GM23338 (cell line): Measurements from ENCODE around the gene AGPAT3. TPM values are rescaled to one million over a fixed set of nuclear protein-coding genes. Genes with fewer than 3 reads are reported as not detected.

Experiments used
- ATAC-seq: fragments of 200-7000 bp; cut with Tn5 transposase; 3 replicates; pipeline ENCODE4 v1.9.1; 2020
- DNase-seq: peaks from one replicate; pipeline ENCODE4 v3.0.0-alpha.2; 2015; ENCODE audit warnings: low spot score
- H2AFZ ChIP-seq: fragments of 200-600 bp; sonication (generic); 2 replicates; pipeline ENCODE4 v1.8.0; 2016; ENCODE audit warnings: antibody characterized with exemption, mild to moderate bottlenecking, moderate library complexity
- H3F3A ChIP-seq: fragments of 200-600 bp; sonication (generic); replicated peaks from 2 replicates; pipeline ENCODE4 v1.8.0; 2017; ENCODE audit warnings: antibody characterized with exemption, mixed run types, low read depth
- H3K27ac ChIP-seq: fragments of 200-600 bp; sonication (generic); 2 replicates; pipeline ENCODE4 v1.6.1; 2016; ENCODE audit warnings: low read depth
- H3K27me3 ChIP-seq: fragments of 200-600 bp; sonication (generic); 2 replicates; pipeline ENCODE4 v1.8.0; 2016; ENCODE audit warnings: mild to moderate bottlenecking, mixed run types, moderate library complexity; ENCODE audit not compliant: insufficient read depth
- H3K36me3 ChIP-seq: fragments of 200-600 bp; sonication (generic); 2 replicates; pipeline ENCODE4 v1.8.0; 2016; ENCODE audit warnings: mild to moderate bottlenecking; ENCODE audit not compliant: insufficient read depth
- H3K4me1 ChIP-seq: fragments of 200-600 bp; sonication (generic); 2 replicates; pipeline ENCODE4 v1.8.0; 2016; ENCODE audit warnings: mild to moderate bottlenecking, moderate library complexity; ENCODE audit not compliant: insufficient read depth
- H3K4me2 ChIP-seq: fragments of 200-600 bp; sonication (generic); 2 replicates; pipeline ENCODE4 v1.7.1; 2017; ENCODE audit warnings: mixed run types
- H3K4me3 ChIP-seq: fragments of 200-600 bp; sonication (generic); 2 replicates; pipeline ENCODE4 v1.6.1; 2016; ENCODE audit warnings: mixed run types
- H3K79me2 ChIP-seq: fragments of 200-600 bp; sonication (generic); replicated peaks from 2 replicates; pipeline ENCODE4 v1.8.0; 2017; ENCODE audit warnings: mild to moderate bottlenecking; ENCODE audit not compliant: insufficient read depth
- H3K9me2 ChIP-seq: fragments of 200-600 bp; sonication (generic); 2 replicates; pipeline ENCODE4 v1.8.0; 2017; ENCODE audit not compliant: insufficient read depth
- H4K20me1 ChIP-seq: fragments of 200-600 bp; sonication (generic); replicated peaks from 2 replicates; pipeline ENCODE4 v1.8.0; 2017; ENCODE audit warnings: mild to moderate bottlenecking; ENCODE audit not compliant: insufficient read depth
- H3K27ac Mint-ChIP-seq: 2 replicates; pipeline ENCODE4 v1.8.0; 2020; ENCODE audit warnings: inconsistent platforms, mild to moderate bottlenecking, moderate library complexity, mixed read lengths
- H3K27me3 Mint-ChIP-seq: 3 replicates; pipeline ENCODE4 v1.8.0; 2022; ENCODE audit warnings: low read depth, mild to moderate bottlenecking, moderate library complexity, mixed read lengths, inconsistent platforms; ENCODE audit not compliant: insufficient read depth, poor library complexity
- H3K36me3 Mint-ChIP-seq: 3 replicates; pipeline ENCODE4 v1.8.0; 2021; ENCODE audit warnings: low read depth, mild to moderate bottlenecking, inconsistent platforms, moderate library complexity, mixed read lengths
- H3K4me1 Mint-ChIP-seq: 3 replicates; pipeline ENCODE4 v1.8.0; 2020; ENCODE audit warnings: mild to moderate bottlenecking, inconsistent platforms, mixed read lengths
- H3K4me3 Mint-ChIP-seq: 3 replicates; pipeline ENCODE4 v1.8.0; 2021; ENCODE audit warnings: moderate library complexity, mild to moderate bottlenecking, inconsistent platforms, mixed read lengths
- H3K9me3 Mint-ChIP-seq: 3 replicates; pipeline ENCODE4 v1.8.0; 2020; ENCODE audit warnings: moderate library complexity, mild to moderate bottlenecking, inconsistent platforms, mixed read lengths
- CREB1 ChIP-seq: fragments of 250-450 bp; sonication (Bioruptor Pico); IDR thresholded peaks from 2 replicates; pipeline ENCODE4 v1.5.0; 2020; ENCODE audit warnings: low read depth, mild to moderate bottlenecking, moderate library complexity
- ETS1 ChIP-seq: IDR thresholded peaks from 2 replicates; pipeline ENCODE4 v1.6.1; 2016; ENCODE audit warnings: antibody characterized with exemption
- EZH2 ChIP-seq: fragments of 200-600 bp; sonication (generic); IDR thresholded peaks from one replicate; pipeline ENCODE4 v1.8.0; 2017; ENCODE audit warnings: antibody characterized with exemption, mild to moderate bottlenecking, low read depth; ENCODE audit not compliant: unreplicated experiment
- EZH2phosphoT487 ChIP-seq: fragments of 200-600 bp; sonication (generic); IDR thresholded peaks from one replicate; pipeline ENCODE4 v1.8.1; 2018; ENCODE audit warnings: antibody characterized with exemption; ENCODE audit not compliant: unreplicated experiment
- JUNB ChIP-seq: IDR thresholded peaks from one replicate; pipeline ENCODE4 v1.6.1; 2016; ENCODE audit warnings: antibody characterized with exemption; ENCODE audit not compliant: unreplicated experiment
- NANOG ChIP-seq: IDR thresholded peaks from 2 replicates; pipeline ENCODE4 v1.6.1; 2016; ENCODE audit warnings: antibody characterized with exemption, borderline replicate concordance
- POLR2AphosphoS5 ChIP-seq: IDR thresholded peaks from 2 replicates; pipeline ENCODE4 v1.6.1; 2016; ENCODE audit warnings: antibody characterized with exemption, low read depth
- STAT1 ChIP-seq: IDR thresholded peaks from one replicate; pipeline ENCODE4 v1.6.1; 2016; ENCODE audit warnings: antibody characterized with exemption; ENCODE audit not compliant: unreplicated experiment
- ZNF114 ChIP-seq: fragments of 250-450 bp; sonication (Bioruptor Pico); IDR thresholded peaks from 2 replicates; pipeline ENCODE4 v1.5.0; 2020; ENCODE audit warnings: mild to moderate bottlenecking, moderate library complexity
- ZNF331 ChIP-seq: fragments of 250-450 bp; sonication (Bioruptor Pico); IDR thresholded peaks from 2 replicates; pipeline ENCODE4 v1.5.0; 2020; ENCODE audit warnings: low read depth, mild to moderate bottlenecking, moderate library complexity
- ZNF462 ChIP-seq: fragments of 250-450 bp; sonication (Bioruptor Pico); IDR thresholded peaks from 2 replicates; pipeline ENCODE4 v1.5.0; 2020; ENCODE audit warnings: mild to moderate bottlenecking, moderate library complexity
- polyA plus RNA-seq: library from polyadenylated mRNA; unstranded; fragments of >200 nt; fragmentation: Nextera tagmentation; extraction: Ambion mirVana; gene quantifications from 2 replicates; pipeline ENCODE4 v1.2.1, GENCODE V29; 2016
- total RNA-seq: library from RNA; depleted of rRNA; stranded (reverse); fragments of >200 nt; shearing (Covaris generic); gene quantifications from 2 replicates; pipeline ENCODE4 v1.2.3, GENCODE V29; 2014
- TF ChIP-seq, protein P1 (sequence below): IDR thresholded peaks from one replicate; pipeline ENCODE4 v1.6.1; 2018; ENCODE audit warnings: antibody characterized with exemption; ENCODE audit not compliant: unreplicated experiment
- TF ChIP-seq, protein P2 (sequence below), 2 experiments: fragments of 200-600 bp in 1 of 2; sonication (generic) in 1 of 2; conservative IDR thresholded peaks; 2 replicates each; pipeline versions ENCODE4 v1.5.1 to v1.6.1; 2016 to 2017; ENCODE audit warnings: antibody characterized with exemption in 2 of 2, low read depth in 2 of 2, mild to moderate bottlenecking in 2 of 2, moderate library complexity in 1 of 2

AGPAT3 gene
- total and polyA plus RNA-seq, 2 experiments from 2014 or later = 2.1 to 6.1 TPM

DNA sequence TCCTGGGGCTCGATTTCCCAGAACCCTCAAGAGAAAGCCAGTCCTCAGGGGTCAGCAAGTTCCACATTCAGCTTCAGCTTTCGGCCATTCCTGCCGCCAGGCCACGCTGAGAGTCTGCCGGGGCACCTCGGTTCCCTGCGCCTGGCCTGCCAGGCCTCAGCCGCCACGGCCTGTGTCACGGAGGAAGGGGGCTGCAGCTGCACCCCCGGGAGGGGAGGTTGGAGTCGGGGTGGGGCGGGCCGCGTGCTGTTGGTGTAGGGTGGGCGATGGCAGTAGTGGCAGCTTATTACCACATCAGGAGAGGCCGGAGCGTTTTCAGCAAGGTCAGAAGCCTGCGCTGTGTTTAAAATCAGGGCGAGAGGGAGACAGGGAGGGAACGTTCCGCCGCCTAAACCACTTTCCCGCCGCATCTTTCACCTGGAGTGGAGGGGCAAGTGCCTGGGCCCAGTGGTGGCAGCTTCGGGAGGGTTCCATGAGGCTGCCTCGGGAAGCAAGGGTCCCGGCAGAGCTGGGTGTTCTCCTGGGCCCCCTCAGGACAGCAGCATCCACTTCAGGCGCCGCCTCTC, 78.6 kb downstream of the AGPAT3 start:
- no peak overlapping the region for H2AFZ ChIP-seq
- H3K27ac ChIP-seq = no peak overlapping the region
- no peak overlapping the region for H3K4me3 Mint-ChIP-seq
- H3K79me2 ChIP-seq = no peaks in the 10 kb centered on the region
- no peaks in the 10 kb centered on the region for H4K20me1 ChIP-seq
- H3K27ac Mint-ChIP-seq = no peak overlapping the region
- no peaks in the 10 kb centered on the region for H3K36me3 ChIP-seq
- no peaks in the 10 kb centered on the region for H3K4me1 ChIP-seq
- H3K27me3 ChIP-seq = no peaks in the 10 kb centered on the region
- TF ChIP-seq STAT1 (no peak), EZH2phosphoT487 (no peak), JUNB (no peak), POLR2AphosphoS5 (no peak), CREB1 (CRISPR knock-in tag) (no peak), ZNF114 (CRISPR knock-in tag) (no peak), ZNF462 (CRISPR knock-in tag) (no peak), ETS1 (no peak), ZNF331 (CRISPR knock-in tag) (no peak), NANOG (no peak), EZH2 (no peak)
- TF ChIP-seq, protein P1, sequence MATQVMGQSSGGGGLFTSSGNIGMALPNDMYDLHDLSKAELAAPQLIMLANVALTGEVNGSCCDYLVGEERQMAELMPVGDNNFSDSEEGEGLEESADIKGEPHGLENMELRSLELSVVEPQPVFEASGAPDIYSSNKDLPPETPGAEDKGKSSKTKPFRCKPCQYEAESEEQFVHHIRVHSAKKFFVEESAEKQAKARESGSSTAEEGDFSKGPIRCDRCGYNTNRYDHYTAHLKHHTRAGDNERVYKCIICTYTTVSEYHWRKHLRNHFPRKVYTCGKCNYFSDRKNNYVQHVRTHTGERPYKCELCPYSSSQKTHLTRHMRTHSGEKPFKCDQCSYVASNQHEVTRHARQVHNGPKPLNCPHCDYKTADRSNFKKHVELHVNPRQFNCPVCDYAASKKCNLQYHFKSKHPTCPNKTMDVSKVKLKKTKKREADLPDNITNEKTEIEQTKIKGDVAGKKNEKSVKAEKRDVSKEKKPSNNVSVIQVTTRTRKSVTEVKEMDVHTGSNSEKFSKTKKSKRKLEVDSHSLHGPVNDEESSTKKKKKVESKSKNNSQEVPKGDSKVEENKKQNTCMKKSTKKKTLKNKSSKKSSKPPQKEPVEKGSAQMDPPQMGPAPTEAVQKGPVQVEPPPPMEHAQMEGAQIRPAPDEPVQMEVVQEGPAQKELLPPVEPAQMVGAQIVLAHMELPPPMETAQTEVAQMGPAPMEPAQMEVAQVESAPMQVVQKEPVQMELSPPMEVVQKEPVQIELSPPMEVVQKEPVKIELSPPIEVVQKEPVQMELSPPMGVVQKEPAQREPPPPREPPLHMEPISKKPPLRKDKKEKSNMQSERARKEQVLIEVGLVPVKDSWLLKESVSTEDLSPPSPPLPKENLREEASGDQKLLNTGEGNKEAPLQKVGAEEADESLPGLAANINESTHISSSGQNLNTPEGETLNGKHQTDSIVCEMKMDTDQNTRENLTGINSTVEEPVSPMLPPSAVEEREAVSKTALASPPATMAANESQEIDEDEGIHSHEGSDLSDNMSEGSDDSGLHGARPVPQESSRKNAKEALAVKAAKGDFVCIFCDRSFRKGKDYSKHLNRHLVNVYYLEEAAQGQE = no peak
- TF ChIP-seq, protein P2, sequence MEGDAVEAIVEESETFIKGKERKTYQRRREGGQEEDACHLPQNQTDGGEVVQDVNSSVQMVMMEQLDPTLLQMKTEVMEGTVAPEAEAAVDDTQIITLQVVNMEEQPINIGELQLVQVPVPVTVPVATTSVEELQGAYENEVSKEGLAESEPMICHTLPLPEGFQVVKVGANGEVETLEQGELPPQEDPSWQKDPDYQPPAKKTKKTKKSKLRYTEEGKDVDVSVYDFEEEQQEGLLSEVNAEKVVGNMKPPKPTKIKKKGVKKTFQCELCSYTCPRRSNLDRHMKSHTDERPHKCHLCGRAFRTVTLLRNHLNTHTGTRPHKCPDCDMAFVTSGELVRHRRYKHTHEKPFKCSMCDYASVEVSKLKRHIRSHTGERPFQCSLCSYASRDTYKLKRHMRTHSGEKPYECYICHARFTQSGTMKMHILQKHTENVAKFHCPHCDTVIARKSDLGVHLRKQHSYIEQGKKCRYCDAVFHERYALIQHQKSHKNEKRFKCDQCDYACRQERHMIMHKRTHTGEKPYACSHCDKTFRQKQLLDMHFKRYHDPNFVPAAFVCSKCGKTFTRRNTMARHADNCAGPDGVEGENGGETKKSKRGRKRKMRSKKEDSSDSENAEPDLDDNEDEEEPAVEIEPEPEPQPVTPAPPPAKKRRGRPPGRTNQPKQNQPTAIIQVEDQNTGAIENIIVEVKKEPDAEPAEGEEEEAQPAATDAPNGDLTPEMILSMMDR (conservative IDR thresholded peaks at IDR 0.05; ENCODE audit: low read depth in 2 of 2) = no peak
- ATAC-seq (no peak), DNase-seq (no peak)
- H3K4me2 ChIP-seq = no peak overlapping the region
- peaks cover 11% of the 10 kb centered on the region for H3K27me3 Mint-ChIP-seq
- peaks cover 8% of the 10 kb centered on the region for H3K4me1 Mint-ChIP-seq
- no peaks in the 10 kb centered on the region for H3K36me3 Mint-ChIP-seq
- H3K4me3 ChIP-seq = no peak overlapping the region
- no peaks in the 10 kb centered on the region for H3F3A ChIP-seq
- no peaks in the 10 kb centered on the region for H3K9me2 ChIP-seq
- no peaks in the 10 kb centered on the region for H3K9me3 Mint-ChIP-seq
